AG10803 (cell line): ENCODE results near the gene PIGU.

Experiments
- DNase-seq: peaks from one replicate; pipeline ENCODE4 v3.0.0; 2010; ENCODE audit warnings: low read depth
- H3K4me3 ChIP-seq: 2 replicates; pipeline ENCODE4 v1.5.1; 2011; ENCODE audit warnings: mild to moderate bottlenecking, low read length, control low read depth
- CTCF ChIP-seq: conservative IDR thresholded peaks from 2 replicates; pipeline ENCODE4 v1.5.1; 2011; ENCODE audit warnings: mild to moderate bottlenecking, low read length, control low read depth, inconsistent platforms

The PIGU gene

GRCh38 chr20:34636648-34637047, 40.2 kb downstream of the PIGU start:
- TF ChIP-seq CTCF = no peak
- DNase-seq = peak; percentile 24
- H3K4me3 ChIP-seq = no peak overlapping the region

DNA sequence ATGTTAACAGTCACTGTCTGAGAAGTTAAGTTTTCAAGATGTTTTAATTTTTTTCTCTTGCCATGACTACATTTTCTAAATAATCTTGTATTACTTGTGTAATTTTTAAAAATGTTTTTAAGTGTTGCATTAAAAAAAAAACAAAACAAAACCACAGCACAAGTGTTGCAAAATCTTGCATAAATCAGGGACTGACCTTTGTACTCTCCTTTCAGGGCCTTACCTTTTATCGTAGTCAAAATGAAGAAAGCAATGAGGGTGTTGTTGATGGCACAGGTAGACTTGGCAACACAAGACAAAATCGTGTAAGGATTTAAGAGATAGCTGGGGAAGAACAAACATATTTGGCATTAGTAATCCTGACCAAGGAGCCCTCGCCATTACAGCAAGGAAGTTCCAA, 42.5 kb downstream of the PIGU start:
- no peak for TF ChIP-seq CTCF
- no peak for DNase-seq

DNA sequence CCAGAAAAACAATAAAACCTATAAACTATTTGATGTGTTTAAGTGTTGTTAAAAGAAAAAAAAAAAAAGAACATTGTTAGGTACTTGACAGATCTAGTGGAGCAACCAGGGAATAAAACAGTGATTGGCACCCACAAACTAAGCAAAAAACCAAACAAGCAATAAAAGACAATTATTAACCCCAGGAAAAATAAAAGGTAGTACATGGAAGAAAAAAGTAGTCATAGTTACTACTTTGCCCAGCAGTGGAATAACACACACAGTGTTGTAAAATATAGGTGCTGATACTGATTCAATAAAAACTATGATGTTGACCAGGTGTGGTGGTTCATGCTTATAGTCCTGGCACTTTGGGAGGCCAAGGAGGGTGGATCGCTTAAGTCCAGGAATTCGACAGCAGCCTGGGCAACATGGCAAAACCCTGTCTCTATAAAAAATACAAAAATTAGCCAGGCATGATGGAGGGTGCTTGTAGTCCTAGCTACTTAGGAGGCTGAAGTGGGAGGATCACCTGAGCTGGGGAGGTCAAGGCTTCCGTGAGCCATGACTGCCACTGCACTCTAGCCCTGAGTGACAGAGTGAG, 43.9 kb downstream of the PIGU start:
- no peak overlapping the region for H3K4me3 ChIP-seq
- no peak for DNase-seq
- TF ChIP-seq CTCF = no peak

More for the DNA sequence above, 42.5 kb downstream of the PIGU start:
- no peak overlapping the region for H3K4me3 ChIP-seq

GRCh38 chr20:34629904-34630303, 47.0 kb downstream of the PIGU start:
- H3K4me3 ChIP-seq = no peak overlapping the region
- no peak for TF ChIP-seq CTCF
- no peak for DNase-seq

DNA sequence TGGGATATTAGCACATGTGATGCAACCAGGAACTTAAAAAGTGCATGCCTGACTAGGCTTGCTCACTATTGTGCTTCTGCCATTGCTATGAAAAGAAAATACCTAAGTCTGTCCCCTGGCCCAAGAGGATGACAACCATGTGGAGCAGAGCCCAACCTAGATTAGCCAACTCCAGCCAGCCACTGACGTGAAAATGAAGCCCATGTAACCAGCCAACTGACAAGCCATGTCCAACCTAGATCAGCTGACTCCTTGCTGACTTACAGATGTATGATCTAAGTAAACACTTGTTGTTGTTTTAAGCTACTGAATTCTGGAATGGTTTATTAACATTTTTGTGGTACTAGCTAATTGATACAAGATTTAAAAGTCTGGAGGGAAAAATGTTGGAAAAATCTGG, 47.5 kb downstream of the PIGU start:
- H3K4me3 ChIP-seq = no peak overlapping the region
- TF ChIP-seq CTCF = no peak
- peak; percentile 74 for DNase-seq

GRCh38 chr20:34628026-34628425, 48.9 kb downstream of the PIGU start:
- H3K4me3 ChIP-seq = no peak overlapping the region
- DNase-seq = no peak
- TF ChIP-seq CTCF = no peak

- TF ChIP-seq CTCF = no peak
- no peak overlapping the region for H3K4me3 ChIP-seq
- DNase-seq = no peak
Observed at GRCh38 chr20:34627458-34627857, 49.4 kb downstream of the PIGU start.
